Measurements from ENCODE around the gene EPS8L3.
"Not testable (repeated sequence)": the region's sequence is repeated elsewhere in the genome, so short reads cannot be mapped to it uniquely, and the experiment has no call there.

The EPS8L3 gene

DNA sequence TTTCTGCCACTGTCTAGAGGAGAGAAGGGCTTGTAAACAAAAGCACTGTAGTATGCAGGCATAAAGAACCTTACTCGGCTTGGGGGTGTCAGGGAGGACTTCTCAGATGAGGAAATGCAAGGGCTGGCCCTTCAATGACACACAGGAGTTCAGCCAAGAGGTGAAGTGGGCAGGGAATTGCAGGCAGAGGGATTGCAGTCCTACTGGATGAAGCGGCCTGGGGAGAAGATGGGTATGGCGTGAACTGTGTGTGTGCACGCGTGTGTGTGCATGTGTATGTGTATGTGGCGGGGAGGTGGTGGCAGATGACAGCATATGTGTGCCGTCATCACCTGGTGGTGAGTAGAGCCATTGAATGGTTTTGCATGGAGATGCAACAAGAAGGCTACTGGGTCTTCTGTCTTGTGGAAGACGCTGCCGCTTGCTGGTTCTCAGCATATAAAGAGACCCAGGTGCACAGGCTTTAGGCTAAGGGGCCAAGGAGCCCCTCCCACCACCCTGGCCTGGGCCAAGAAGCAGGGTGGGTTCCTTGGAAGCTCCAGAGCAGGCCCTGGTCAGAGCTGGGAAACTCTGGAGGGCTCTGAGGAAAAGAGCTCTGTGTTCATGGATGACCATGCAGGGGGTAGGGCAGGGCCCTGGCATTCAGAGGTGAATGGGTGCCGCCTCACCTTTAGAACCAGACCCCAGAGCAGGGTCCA, 4.1 kb upstream of the EPS8L3 start:
- no peaks in the 10 kb centered on the region for H3K36me3 ChIP-seq
- no peak overlapping the region for H3K4me3 ChIP-seq (ENCODE audit: low read depth in 1 of 2, low read length in 1 of 2)
- peaks cover 11 to 12% of the 10 kb centered on the region in 2 experiments for H3K4me1 ChIP-seq (ENCODE audit: control insufficient read depth in 1 of 2, insufficient read depth in 1 of 2, low read depth in 1 of 2, low read length in 1 of 2)
- TF ChIP-seq CTCF (IDR thresholded peaks at IDR 0.05): no peak
- H3K27me3 ChIP-seq: no peaks in the 10 kb centered on the region
- no peak overlapping the region for H3K27ac ChIP-seq
- no peaks in the 10 kb centered on the region for H3K9me3 ChIP-seq

- H3K4me3 ChIP-seq (ENCODE audit: low read depth in 1 of 2, low read length in 1 of 2); H3K36me3 ChIP-seq; H3K27ac ChIP-seq; H3K27me3 ChIP-seq; H3K9me3 ChIP-seq: not testable (repeated sequence)
- H3K4me1 ChIP-seq (ENCODE audit: control insufficient read depth in 1 of 2, insufficient read depth in 1 of 2, low read depth in 1 of 2, low read length in 1 of 2): peaks cover 13 to 15% of the 10 kb centered on the region in 2 experiments
Measured at GRCh38 chr1:109766991-109767636, 3.4 kb upstream of the EPS8L3 start.

- Histone ChIP-seq H3K27ac (no peak overlapping the region), H3K4me3 (ENCODE audit: low read depth in 1 of 2, low read length in 1 of 2) (no peak overlapping the region), H3K4me1 (ENCODE audit: control insufficient read depth in 1 of 2, insufficient read depth in 1 of 2, low read depth in 1 of 2, low read length in 1 of 2) (peaks cover 13 to 15% of the 10 kb centered on the region in 2 experiments), H3K27me3 (no peaks in the 10 kb centered on the region), H3K9me3 (no peaks in the 10 kb centered on the region), H3K36me3 (no peaks in the 10 kb centered on the region)
- no peak for TF ChIP-seq CTCF (IDR thresholded peaks at IDR 0.05)
Measured at GRCh38 chr1:109765896-109766615, 2.3 kb upstream of the EPS8L3 start.

DNA sequence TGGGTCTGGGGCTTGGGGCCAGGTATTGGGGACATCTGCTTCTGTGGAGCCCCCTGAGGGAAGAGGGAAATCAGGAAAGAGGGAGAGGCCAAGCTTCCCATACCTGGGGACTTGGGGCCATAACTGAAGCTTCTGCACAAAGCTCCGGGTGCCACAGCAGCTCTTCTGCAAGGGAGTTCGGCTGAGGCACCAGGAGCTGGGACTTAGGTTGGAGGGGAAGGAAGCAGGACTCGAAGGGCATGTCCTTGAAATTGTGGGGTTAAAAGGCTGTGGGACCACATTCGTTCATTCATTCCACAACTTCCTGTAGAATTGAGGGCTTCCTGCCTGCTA, 1.7 kb upstream of the EPS8L3 start:
- Histone ChIP-seq H3K36me3 (no peaks in the 10 kb centered on the region), H3K4me3 (ENCODE audit: low read depth in 1 of 2, low read length in 1 of 2) (no peak overlapping the region), H3K4me1 (ENCODE audit: control insufficient read depth in 1 of 2, insufficient read depth in 1 of 2, low read depth in 1 of 2, low read length in 1 of 2) (peaks cover 13 to 15% of the 10 kb centered on the region in 2 experiments), H3K27me3 (no peaks in the 10 kb centered on the region), H3K9me3 (no peaks in the 10 kb centered on the region), H3K27ac (no peak overlapping the region)
- no peak for TF ChIP-seq CTCF (IDR thresholded peaks at IDR 0.05)

DNA sequence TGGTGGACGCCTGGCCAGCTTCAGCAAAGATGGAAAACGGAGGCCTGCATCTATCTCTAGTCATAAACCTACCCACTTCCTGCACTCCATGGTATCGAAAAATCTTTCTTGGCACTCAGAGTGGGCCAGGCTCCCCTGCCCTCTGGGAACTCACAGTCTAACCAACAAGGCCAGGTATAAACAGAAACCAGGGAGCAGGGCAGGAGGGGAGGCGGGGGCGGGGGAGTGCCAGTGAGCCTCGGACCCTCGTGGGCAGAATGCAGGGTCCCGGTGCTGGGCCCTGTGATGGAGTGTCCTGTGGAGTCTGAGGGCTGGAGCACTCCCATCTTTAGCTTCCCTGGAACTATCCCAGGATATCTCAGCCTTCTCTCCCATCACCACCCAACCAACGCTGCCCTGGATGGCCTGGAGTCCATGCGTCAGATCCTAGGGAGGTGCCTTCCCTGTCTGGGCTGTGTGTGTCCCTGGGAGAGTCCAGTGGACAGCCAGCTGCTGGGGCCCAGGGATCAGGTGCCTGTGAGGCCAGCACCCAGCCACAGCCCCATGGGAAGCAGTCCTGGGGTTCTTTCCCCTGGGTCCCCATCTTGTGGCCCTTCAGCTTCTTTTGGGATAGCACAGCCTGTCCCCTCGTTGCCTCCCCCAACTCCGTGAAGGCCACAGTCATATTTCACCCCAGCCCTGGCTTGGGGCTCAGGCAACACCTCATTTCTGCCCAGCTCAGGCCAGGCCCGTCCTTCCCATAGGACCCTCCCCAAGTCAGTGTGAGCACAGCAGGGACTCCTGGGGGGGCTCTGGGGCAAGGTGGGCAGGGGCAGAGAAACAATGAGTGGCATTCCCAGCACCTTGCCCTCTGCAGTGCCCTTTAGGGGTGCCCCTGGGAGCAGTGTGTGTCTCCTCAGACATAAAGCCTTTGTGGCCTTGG, 1.1 kb upstream of the EPS8L3 start:
- H3K27ac ChIP-seq: no peak overlapping the region
- no peaks in the 10 kb centered on the region for H3K9me3 ChIP-seq
- no peak for TF ChIP-seq CTCF (IDR thresholded peaks at IDR 0.05)
- no peaks in the 10 kb centered on the region for H3K36me3 ChIP-seq
- H3K4me3 ChIP-seq (ENCODE audit: low read depth in 1 of 2, low read length in 1 of 2): no peak overlapping the region
- no peaks in the 10 kb centered on the region for H3K27me3 ChIP-seq
- peaks cover 13 to 15% of the 10 kb centered on the region in 2 experiments for H3K4me1 ChIP-seq (ENCODE audit: control insufficient read depth in 1 of 2, insufficient read depth in 1 of 2, low read depth in 1 of 2, low read length in 1 of 2)
